ENCODE measurements around the gene DTHD1.

Gene DTHD1

GRCh38 chr4:36337665-36338185 lies 56.3 kb downstream of the DTHD1 start:
- H3K4me2 ChIP-seq (ENCODE audit: low read length), result no peak overlapping the region
- H3K27me3 ChIP-seq (ENCODE audit: insufficient read depth, low read length), result no peaks in the 10 kb centered on the region
- H3K27ac ChIP-seq (ENCODE audit: low read depth, low read length), result no peak overlapping the region
- H3K4me3 ChIP-seq (ENCODE audit: low read depth, low read length), result no peak overlapping the region
- H4K91ac ChIP-seq (ENCODE audit: low read depth, low read length), result no peak overlapping the region
- no peak overlapping the region for H3K4ac ChIP-seq (ENCODE audit: low read depth, low read length)
- no peaks in the 10 kb centered on the region for H3K79me2 ChIP-seq (ENCODE audit: control insufficient read depth, insufficient read depth, low read length, poor library complexity)
- no peak overlapping the region for H3K14ac ChIP-seq (ENCODE audit: low read length)
- H2AK5ac ChIP-seq (ENCODE audit: low read length), result no peak overlapping the region
- H2BK120ac ChIP-seq (ENCODE audit: insufficient read depth, low read length, poor library complexity), result no peak overlapping the region
- no peak overlapping the region for H4K8ac ChIP-seq (ENCODE audit: low read depth, low read length)
- H3K18ac ChIP-seq (ENCODE audit: low read length), result no peak overlapping the region
- no peak for DNase-seq
- WGBS (ENCODE audit: extremely low coverage, insufficient coverage, insufficient read length), result no CpG with 5 or more reads among the region's 1 CpG
- H3K36me3 ChIP-seq (ENCODE audit: control insufficient read depth in 1 of 2, insufficient read depth in 2 of 2, low read length in 2 of 2), result no peaks in the 10 kb centered on the region
- H2AFZ ChIP-seq (ENCODE audit: insufficient read depth, low read length, poor library complexity), result no peak overlapping the region
- no peak overlapping the region for H4K12ac ChIP-seq (ENCODE audit: low read depth, low read length)
- H3K79me1 ChIP-seq (ENCODE audit: low read length), result no peaks in the 10 kb centered on the region
- no peaks in the 10 kb centered on the region for H3K4me1 ChIP-seq (ENCODE audit: control insufficient read depth in 1 of 2, insufficient read depth in 2 of 2, low read length in 2 of 2)
- no peaks in the 10 kb centered on the region for H3K9me3 ChIP-seq (ENCODE audit: insufficient read depth, low read depth, low read length)
- no peak overlapping the region for H2BK12ac ChIP-seq (ENCODE audit: low read length)
- H3K9ac ChIP-seq (ENCODE audit: low read length), result no peak overlapping the region
- no peak overlapping the region for H2BK5ac ChIP-seq (ENCODE audit: low read depth, low read length, poor library complexity)
- H3K23ac ChIP-seq (ENCODE audit: low read length), result no peak overlapping the region

GRCh38 chr4:36338973-36339372 lies 57.6 kb downstream of the DTHD1 start:
- Histone ChIP-seq H3K79me1 (ENCODE audit: low read length) (no peaks in the 10 kb centered on the region), H2AK5ac (ENCODE audit: low read length) (no peak overlapping the region), H3K18ac (ENCODE audit: low read length) (no peak overlapping the region), H3K4me1 (ENCODE audit: control insufficient read depth in 1 of 2, insufficient read depth in 2 of 2, low read length in 2 of 2) (no peaks in the 10 kb centered on the region), H2BK12ac (ENCODE audit: low read length) (no peak overlapping the region), H3K36me3 (ENCODE audit: control insufficient read depth in 1 of 2, insufficient read depth in 2 of 2, low read length in 2 of 2) (no peaks in the 10 kb centered on the region), H4K12ac (ENCODE audit: low read depth, low read length) (no peak overlapping the region), H3K9ac (ENCODE audit: low read length) (no peak overlapping the region), H3K4ac (ENCODE audit: low read depth, low read length) (no peak overlapping the region), H2BK5ac (ENCODE audit: low read depth, low read length, poor library complexity) (no peak overlapping the region), H3K23ac (ENCODE audit: low read length) (no peak overlapping the region), H3K9me3 (ENCODE audit: insufficient read depth, low read depth, low read length) (no peaks in the 10 kb centered on the region), H4K8ac (ENCODE audit: low read depth, low read length) (no peak overlapping the region), H3K4me2 (ENCODE audit: low read length) (no peak overlapping the region), H2BK120ac (ENCODE audit: insufficient read depth, low read length, poor library complexity) (no peak overlapping the region), H3K27me3 (ENCODE audit: insufficient read depth, low read length) (no peaks in the 10 kb centered on the region), H3K27ac (ENCODE audit: low read depth, low read length) (no peak overlapping the region), H3K14ac (ENCODE audit: low read length) (no peak overlapping the region), H4K91ac (ENCODE audit: low read depth, low read length) (no peak overlapping the region), H2AFZ (ENCODE audit: insufficient read depth, low read length, poor library complexity) (no peak overlapping the region), H3K79me2 (ENCODE audit: control insufficient read depth, insufficient read depth, low read length, poor library complexity) (no peaks in the 10 kb centered on the region), H3K4me3 (ENCODE audit: low read depth, low read length) (no peak overlapping the region)
- no peak for DNase-seq
- WGBS (ENCODE audit: extremely low coverage, insufficient coverage, insufficient read length), result no CpG with 5 or more reads among the region's 3 CpGs

GRCh38 chr4:36341936-36342335 lies 60.5 kb downstream of the DTHD1 start:
- Histone ChIP-seq H4K91ac (ENCODE audit: low read depth, low read length) (no peak overlapping the region), H3K9ac (ENCODE audit: low read length) (no peak overlapping the region), H3K9me3 (ENCODE audit: insufficient read depth, low read depth, low read length) (no peaks in the 10 kb centered on the region), H3K14ac (ENCODE audit: low read length) (no peak overlapping the region), H3K27ac (ENCODE audit: low read depth, low read length) (no peak overlapping the region), H3K27me3 (ENCODE audit: insufficient read depth, low read length) (no peaks in the 10 kb centered on the region), H3K79me1 (ENCODE audit: low read length) (no peaks in the 10 kb centered on the region), H2BK5ac (ENCODE audit: low read depth, low read length, poor library complexity) (no peak overlapping the region), H2BK120ac (ENCODE audit: insufficient read depth, low read length, poor library complexity) (no peak overlapping the region), H3K23ac (ENCODE audit: low read length) (no peak overlapping the region), H3K18ac (ENCODE audit: low read length) (no peak overlapping the region), H2AK5ac (ENCODE audit: low read length) (no peak overlapping the region), H3K36me3 (ENCODE audit: control insufficient read depth in 1 of 2, insufficient read depth in 2 of 2, low read length in 2 of 2) (no peaks in the 10 kb centered on the region), H3K79me2 (ENCODE audit: control insufficient read depth, insufficient read depth, low read length, poor library complexity) (no peaks in the 10 kb centered on the region), H4K12ac (ENCODE audit: low read depth, low read length) (no peak overlapping the region), H2BK12ac (ENCODE audit: low read length) (no peak overlapping the region), H4K8ac (ENCODE audit: low read depth, low read length) (no peak overlapping the region), H3K4ac (ENCODE audit: low read depth, low read length) (no peak overlapping the region), H3K4me2 (ENCODE audit: low read length) (no peak overlapping the region), H3K4me3 (ENCODE audit: low read depth, low read length) (no peak overlapping the region), H2AFZ (ENCODE audit: insufficient read depth, low read length, poor library complexity) (no peak overlapping the region), H3K4me1 (ENCODE audit: control insufficient read depth in 1 of 2, insufficient read depth in 2 of 2, low read length in 2 of 2) (no peaks in the 10 kb centered on the region)
- no CpG with 5 or more reads among the region's 6 CpGs for WGBS (ENCODE audit: extremely low coverage, insufficient coverage, insufficient read length)
- no peak for DNase-seq

- no CpG with 5 or more reads among the region's 12 CpGs for WGBS (ENCODE audit: extremely low coverage, insufficient coverage, insufficient read length)
Observed at GRCh38 chr4:36343501-36344175, 62.2 kb downstream of the DTHD1 start.

More at GRCh38 chr4:36343501-36344175, 62.2 kb downstream of the DTHD1 start:
- Histone ChIP-seq H3K4me2 (ENCODE audit: low read length) (no peak overlapping the region), H3K23ac (ENCODE audit: low read length) (no peak overlapping the region), H3K4me3 (ENCODE audit: low read depth, low read length) (no peak overlapping the region), H2AFZ (ENCODE audit: insufficient read depth, low read length, poor library complexity) (no peak overlapping the region), H3K36me3 (ENCODE audit: control insufficient read depth in 1 of 2, insufficient read depth in 2 of 2, low read length in 2 of 2) (no peaks in the 10 kb centered on the region), H3K14ac (ENCODE audit: low read length) (no peak overlapping the region), H2BK120ac (ENCODE audit: insufficient read depth, low read length, poor library complexity) (no peak overlapping the region), H3K9ac (ENCODE audit: low read length) (no peak overlapping the region), H3K79me2 (ENCODE audit: control insufficient read depth, insufficient read depth, low read length, poor library complexity) (no peaks in the 10 kb centered on the region), H2AK5ac (ENCODE audit: low read length) (no peak overlapping the region), H3K4ac (ENCODE audit: low read depth, low read length) (no peak overlapping the region), H3K27ac (ENCODE audit: low read depth, low read length) (no peak overlapping the region), H3K4me1 (ENCODE audit: control insufficient read depth in 1 of 2, insufficient read depth in 2 of 2, low read length in 2 of 2) (no peaks in the 10 kb centered on the region), H3K18ac (ENCODE audit: low read length) (no peak overlapping the region), H4K12ac (ENCODE audit: low read depth, low read length) (no peak overlapping the region), H4K91ac (ENCODE audit: low read depth, low read length) (no peak overlapping the region), H4K8ac (ENCODE audit: low read depth, low read length) (no peak overlapping the region), H3K27me3 (ENCODE audit: insufficient read depth, low read length) (no peaks in the 10 kb centered on the region), H3K79me1 (ENCODE audit: low read length) (no peaks in the 10 kb centered on the region), H3K9me3 (ENCODE audit: insufficient read depth, low read depth, low read length) (no peaks in the 10 kb centered on the region), H2BK5ac (ENCODE audit: low read depth, low read length, poor library complexity) (no peak overlapping the region), H2BK12ac (ENCODE audit: low read length) (no peak overlapping the region)
- DNase-seq, result no peak

Data from trophoblast cell (in vitro differentiated cells and primary cell).